Hematopoietic multipotent progenitor cell treated with erythropoietin and hydrocortisone succinate and interleukin-3 and kit ligand, for 15 days (in vitro differentiated cells): Measurements from ENCODE around the gene CDC14A.
"Not testable (repeated sequence)": the region's sequence is repeated elsewhere in the genome, so short reads cannot be mapped to it uniquely, and the experiment has no call there.

Experiments used
- DNase-seq: peaks from one replicate; pipeline ENCODE4 v3.0.0-alpha.2; 2015; ENCODE audit warnings: low spot score

Gene CDC14A, protein sequence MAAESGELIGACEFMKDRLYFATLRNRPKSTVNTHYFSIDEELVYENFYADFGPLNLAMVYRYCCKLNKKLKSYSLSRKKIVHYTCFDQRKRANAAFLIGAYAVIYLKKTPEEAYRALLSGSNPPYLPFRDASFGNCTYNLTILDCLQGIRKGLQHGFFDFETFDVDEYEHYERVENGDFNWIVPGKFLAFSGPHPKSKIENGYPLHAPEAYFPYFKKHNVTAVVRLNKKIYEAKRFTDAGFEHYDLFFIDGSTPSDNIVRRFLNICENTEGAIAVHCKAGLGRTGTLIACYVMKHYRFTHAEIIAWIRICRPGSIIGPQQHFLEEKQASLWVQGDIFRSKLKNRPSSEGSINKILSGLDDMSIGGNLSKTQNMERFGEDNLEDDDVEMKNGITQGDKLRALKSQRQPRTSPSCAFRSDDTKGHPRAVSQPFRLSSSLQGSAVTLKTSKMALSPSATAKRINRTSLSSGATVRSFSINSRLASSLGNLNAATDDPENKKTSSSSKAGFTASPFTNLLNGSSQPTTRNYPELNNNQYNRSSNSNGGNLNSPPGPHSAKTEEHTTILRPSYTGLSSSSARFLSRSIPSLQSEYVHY

DNA sequence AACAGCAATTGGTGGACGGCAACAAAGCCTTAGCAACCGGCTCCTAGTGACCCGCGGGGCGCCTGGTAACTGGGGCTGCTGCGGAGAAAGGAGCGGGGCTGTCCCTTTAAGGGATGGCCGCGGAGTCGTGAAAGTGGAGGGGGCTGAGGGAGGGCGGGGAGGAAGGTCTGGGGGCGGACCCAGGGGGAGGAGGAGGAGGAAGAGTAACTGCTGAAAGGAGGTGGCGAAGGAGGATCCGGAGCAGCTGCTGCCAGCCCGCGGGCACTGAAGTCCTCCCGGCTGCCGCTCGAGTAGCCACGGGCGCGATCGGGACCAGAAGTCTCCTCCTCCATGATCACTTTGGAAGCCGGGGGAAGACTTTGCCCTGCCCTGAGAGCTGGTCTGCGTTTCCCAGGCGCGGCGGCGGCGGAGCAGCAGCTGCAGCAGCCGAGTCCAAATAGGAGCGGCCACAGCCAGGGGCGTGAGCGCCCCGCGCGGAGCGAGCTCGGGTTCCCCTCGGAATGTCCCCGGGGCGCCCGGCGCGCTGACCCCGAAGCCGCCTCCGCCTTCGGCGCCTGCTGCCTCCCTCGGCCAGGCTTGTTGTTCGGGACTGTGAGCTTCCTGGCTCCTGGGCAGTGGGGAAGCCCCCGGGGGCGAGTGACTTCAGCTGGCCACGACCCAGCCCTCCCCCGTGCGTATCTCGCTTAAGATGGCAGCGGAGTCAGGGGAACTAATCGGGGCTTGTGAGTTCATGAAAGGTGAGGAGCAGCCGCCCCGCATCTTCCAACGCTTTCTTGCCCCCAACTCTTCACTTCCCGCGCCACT, at the start of gene CDC14A:
TSS of gene CDC14A (plus strand) at position 240 of the 804 bp plus-strand sequence. CDS start at position 689, 449 bp downstream.
- peak; percentile 77 for DNase-seq

DNA sequence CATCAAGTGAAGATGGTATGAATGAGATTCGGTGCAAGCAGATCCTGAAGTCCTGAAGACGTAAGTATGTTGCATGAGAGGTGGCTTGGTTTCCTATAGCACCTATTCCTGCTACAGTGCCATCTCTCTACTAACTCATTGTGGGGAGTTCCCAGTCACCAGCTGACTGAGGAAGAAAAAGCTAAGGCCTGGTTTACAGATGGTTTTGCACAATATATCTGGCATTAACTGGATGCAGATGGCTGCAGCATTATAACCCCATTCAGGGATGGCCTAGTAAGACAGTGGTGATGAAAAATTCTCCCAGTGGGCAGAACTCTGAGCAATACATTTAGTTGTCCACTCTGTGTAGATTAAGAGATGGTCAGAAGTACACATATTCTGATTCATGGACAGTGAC, 49.6 kb upstream of the CDC14A start:
- DNase-seq: no peak

GRCh38 chr1:100304227-100304626, 48.1 kb upstream of the CDC14A start:
- DNase-seq: no peak

GRCh38 chr1:100304921-100305320, 47.4 kb upstream of the CDC14A start:
- DNase-seq: no peak

- no peak for DNase-seq
These were observed 46.4 kb upstream of the CDC14A start for GRCh38 chr1:100305954-100306353.

DNA sequence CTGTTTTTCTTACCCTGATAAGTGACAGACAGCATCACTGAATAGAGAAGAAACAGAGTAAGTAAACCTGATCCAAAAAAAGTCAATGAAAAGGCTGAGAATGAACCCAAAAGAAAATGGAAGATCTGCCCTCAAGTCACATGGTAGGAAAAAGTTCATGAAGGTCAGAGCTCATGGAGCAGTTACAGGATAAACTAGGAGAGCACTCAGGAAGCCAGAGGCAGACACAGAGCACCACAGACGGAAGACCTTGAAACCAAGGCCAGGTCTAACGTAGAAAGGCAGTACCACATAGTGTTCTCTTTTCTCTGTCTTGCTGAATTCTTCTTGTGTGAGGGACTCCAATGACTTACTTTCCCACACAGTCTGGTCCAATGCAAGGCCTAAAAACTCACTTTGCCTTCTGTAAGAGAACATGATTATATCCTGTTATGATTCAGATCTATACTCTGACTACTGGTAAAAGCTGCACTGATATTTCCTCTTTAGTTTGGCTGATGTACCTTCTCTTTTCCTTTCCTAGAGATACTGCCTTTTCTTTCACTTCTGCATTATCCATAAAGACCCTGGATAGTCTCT, 45.5 kb upstream of the CDC14A start:
- no peak for DNase-seq

DNA sequence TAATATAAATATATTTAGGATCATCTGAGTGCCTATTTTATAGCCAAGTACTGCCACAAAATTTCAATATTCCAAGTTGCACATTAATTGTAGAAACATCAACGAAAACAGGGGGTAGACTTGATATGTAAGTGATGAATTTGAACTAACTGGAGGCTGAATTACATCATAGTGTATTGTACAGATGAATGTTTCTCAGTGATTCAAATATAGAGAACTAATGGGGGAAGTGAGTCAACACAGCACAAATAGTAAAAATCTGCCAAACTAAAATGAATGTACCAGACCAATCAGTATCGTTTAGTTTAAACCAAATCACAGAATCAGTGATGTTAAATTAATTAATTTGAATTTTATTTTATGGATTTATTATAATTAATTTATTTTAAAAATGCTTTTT, 43.5 kb upstream of the CDC14A start:
- no peak for DNase-seq

DNA sequence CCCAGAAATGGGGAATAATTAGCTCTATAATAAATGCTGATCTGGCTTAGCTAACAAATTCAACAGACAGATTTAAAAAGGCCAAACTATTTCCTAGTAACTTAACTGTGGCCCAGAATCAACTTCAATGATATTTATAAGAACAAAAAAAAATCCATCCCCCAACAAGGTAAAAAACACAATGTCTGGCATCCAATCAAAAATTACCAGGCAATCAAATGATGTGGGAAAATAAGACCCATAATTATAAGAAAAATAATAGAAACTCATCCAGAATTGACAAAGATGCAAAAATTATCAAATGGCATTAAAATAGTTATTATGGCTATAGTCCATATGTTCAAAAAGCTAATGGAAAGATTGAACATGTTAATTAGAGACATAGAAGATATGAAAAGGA, 42.4 kb upstream of the CDC14A start:
- no peak for DNase-seq

DNA sequence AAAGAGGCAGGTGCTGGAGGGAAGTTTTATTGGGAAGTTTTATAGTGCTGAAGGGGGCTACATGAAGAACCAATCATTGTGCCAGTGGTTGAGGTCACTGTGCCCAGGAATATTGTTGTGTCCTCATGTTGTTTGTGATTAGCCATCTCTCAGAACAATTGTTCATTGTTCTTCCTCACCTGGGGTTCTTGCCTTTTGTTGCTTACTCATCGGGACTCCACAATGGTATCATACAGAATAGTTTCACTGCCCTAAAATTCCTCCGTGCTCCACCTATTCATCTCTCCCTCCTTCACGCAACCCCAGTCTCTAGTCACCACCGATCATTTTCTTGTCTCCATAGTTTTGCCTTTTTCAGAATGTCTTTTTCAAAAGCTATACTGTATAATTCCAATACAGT, 38.9 kb upstream of the CDC14A start:
- DNase-seq: no peak

- no peak for DNase-seq
These were observed 35.7 kb upstream of the CDC14A start for GRCh38 chr1:100316622-100317021.

GRCh38 chr1:100320311-100321099, 31.8 kb upstream of the CDC14A start:
- DNase-seq: no peak

- DNase-seq: no peak
These were observed 31.2 kb upstream of the CDC14A start for GRCh38 chr1:100321100-100321493.

DNA sequence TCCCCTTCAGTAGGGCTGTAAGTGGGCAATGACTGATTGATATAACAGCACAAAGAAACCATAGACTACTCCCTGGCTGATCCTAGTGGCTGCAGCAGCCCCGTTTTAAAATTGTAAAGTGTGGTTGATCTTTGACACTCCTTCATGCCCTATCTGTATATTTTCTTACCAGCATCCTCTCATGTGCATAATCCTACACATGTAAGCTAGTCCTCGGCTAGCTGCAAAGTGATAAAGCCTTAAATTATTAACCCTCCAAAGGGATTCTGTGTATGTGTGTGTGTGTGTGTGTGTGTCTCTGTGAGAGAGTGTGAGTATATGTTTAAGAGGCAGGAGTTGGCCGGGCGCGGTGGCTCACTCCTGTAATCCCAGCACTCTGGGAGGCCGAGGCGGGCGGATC, 30.8 kb upstream of the CDC14A start:
- no peak for DNase-seq

- no peak for DNase-seq
These were observed 29.7 kb upstream of the CDC14A start for GRCh38 chr1:100322436-100323211.

GRCh38 chr1:100323419-100324106, 28.7 kb upstream of the CDC14A start:
- DNase-seq: no peak

GRCh38 chr1:100325415-100326324, 26.6 kb upstream of the CDC14A start:
- DNase-seq: no peak

DNA sequence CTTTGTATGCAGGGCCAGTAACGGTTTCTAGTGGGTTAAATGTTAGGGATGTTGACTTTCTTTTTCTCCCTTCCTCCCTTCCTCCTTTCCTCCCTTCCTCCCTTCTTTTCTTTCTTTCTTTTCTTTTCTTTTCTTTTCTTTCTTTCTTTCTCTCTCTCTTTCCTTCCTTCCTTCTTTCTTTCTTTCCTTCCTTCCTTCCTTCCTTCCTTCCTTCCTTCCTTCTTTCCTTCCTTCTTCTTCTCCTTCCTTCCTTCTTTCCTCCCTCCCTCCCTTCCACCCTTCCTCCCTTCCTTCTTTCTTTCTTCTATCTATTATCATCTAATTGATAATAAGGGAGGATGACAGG, 26.0 kb upstream of the CDC14A start:
- not testable (repeated sequence) for DNase-seq

DNA sequence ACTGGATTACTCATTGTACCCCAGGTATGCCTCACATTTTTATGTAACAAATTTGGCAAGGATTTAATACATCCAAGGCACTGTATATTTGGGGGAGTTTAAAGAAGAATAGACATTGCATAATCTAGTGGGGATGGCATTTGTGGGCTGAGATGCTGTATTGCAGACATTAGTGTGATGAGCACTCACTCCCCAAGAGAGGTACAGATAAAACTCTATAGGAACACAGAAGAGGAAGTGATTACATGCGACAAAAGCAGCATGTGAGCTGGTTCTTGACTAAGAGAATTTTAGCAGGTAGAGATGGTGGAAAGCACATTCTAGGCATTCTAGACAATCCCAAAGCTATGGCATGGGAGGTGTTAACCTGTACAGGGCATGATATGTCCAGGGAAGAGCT, 24.2 kb upstream of the CDC14A start:
- DNase-seq: no peak

GRCh38 chr1:100331146-100331545, 21.2 kb upstream of the CDC14A start:
- not testable (repeated sequence) for DNase-seq
